BE2C (cell line): ENCODE data around the gene RNF144B.
"Not testable (repeated sequence)": the region's sequence is repeated elsewhere in the genome, so short reads cannot be mapped to it uniquely, and the experiment has no call there.

Experiments used
- DNase-seq: peaks from one replicate; pipeline ENCODE4 v3.0.0-alpha.2; 2020
- H3K27me3 ChIP-seq: fragments of 250-450 bp; sonication (Bioruptor Pico); 2 replicates; pipeline ENCODE4 v1.5.1; 2020; ENCODE audit warnings: mild to moderate bottlenecking
- H3K36me3 ChIP-seq: fragments of 250-450 bp; sonication (Bioruptor Pico); 2 replicates; pipeline ENCODE4 v1.5.1; 2020; ENCODE audit warnings: mild to moderate bottlenecking
- H3K4me1 ChIP-seq: fragments of 250-450 bp; sonication (Bioruptor Pico); 2 replicates; pipeline ENCODE4 v1.5.1; 2020
- H3K4me3 ChIP-seq: 2 replicates; pipeline ENCODE4 v1.5.1; 2011; ENCODE audit warnings: low read depth, low read length
- H3K9me3 ChIP-seq: fragments of 250-450 bp; sonication (Bioruptor Pico); 2 replicates; pipeline ENCODE4 v1.5.1; 2020
- TF ChIP-seq, protein P1 (sequence below): IDR thresholded peaks from 2 replicates; pipeline ENCODE4 v1.5.1; 2012; ENCODE audit warnings: mild to moderate bottlenecking, low read depth, low read length

Gene RNF144B

DNA sequence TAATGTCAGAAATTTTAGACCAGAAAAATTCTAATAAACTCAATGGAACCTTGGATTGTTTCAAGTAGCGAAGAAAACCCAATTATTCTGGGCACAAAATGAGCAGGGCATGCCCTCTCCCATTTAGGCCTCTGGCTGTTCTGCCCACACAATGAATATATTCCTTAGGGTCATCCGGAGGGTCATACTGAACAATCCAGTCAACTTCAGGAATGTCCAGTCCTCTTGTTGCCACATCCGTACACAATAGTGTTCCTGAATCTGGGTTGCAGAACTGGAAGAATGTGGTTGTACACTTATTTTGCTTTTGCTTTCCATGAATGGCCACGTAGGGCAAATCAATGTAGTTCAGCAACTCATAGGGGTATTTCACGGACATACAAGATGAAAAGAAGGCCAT is 23.4 kb upstream of the RNF144B start:
- Histone ChIP-seq H3K27me3 (no peaks in the 10 kb centered on the region), H3K9me3 (no peaks in the 10 kb centered on the region), H3K36me3 (no peaks in the 10 kb centered on the region), H3K4me3 (no peak overlapping the region), H3K4me1 (no peaks in the 10 kb centered on the region)
- DNase-seq: no peak
- TF ChIP-seq, protein P1, sequence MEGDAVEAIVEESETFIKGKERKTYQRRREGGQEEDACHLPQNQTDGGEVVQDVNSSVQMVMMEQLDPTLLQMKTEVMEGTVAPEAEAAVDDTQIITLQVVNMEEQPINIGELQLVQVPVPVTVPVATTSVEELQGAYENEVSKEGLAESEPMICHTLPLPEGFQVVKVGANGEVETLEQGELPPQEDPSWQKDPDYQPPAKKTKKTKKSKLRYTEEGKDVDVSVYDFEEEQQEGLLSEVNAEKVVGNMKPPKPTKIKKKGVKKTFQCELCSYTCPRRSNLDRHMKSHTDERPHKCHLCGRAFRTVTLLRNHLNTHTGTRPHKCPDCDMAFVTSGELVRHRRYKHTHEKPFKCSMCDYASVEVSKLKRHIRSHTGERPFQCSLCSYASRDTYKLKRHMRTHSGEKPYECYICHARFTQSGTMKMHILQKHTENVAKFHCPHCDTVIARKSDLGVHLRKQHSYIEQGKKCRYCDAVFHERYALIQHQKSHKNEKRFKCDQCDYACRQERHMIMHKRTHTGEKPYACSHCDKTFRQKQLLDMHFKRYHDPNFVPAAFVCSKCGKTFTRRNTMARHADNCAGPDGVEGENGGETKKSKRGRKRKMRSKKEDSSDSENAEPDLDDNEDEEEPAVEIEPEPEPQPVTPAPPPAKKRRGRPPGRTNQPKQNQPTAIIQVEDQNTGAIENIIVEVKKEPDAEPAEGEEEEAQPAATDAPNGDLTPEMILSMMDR: no peak

DNA sequence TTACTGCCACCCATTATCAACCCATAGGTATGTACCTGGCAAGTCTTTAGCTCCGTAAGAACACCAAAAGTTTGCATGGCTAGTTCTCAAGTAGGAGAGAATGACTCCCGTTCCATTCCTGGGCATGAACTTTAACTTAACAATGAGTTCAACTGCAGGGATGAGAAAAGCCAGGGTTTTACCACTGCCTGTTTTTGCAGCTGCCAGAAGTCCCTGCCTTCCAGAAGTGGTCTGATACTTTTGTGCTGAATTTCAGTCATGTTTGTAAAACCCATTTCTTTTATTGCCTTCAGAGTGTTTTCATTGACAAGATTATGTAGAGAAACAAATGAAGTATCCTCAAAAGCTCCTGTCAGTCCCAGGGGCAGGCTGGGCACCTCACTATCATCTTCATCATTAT is 22.6 kb upstream of the RNF144B start:
- DNase-seq, H3K4me1 ChIP-seq: not testable (repeated sequence)

DNA sequence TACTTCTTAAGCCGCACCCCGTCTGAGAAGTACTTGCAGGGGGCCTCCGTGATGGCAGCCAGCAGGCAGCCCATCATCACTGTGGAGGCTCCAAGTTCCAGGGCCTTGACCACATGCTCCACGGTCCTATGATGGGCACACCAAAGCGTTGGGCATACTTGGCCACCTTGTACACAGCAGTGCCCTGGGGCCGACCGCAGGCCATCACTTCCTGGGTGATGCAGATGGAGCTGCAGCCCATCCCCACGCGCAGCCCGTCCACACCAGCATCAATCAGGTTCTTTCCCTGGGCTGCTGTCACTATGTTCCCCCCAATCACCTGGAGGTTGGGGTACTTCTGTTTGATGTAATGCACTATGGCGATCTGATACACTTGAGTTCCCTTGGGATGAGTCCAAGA is 19.8 kb upstream of the RNF144B start:
- H3K9me3 ChIP-seq: no peaks in the 10 kb centered on the region
- no peaks in the 10 kb centered on the region for H3K4me1 ChIP-seq
- TF ChIP-seq, protein P1: no peak
- DNase-seq: no peak
- H3K27me3 ChIP-seq: no peaks in the 10 kb centered on the region
- no peak overlapping the region for H3K4me3 ChIP-seq
- no peaks in the 10 kb centered on the region for H3K36me3 ChIP-seq

More for the DNA sequence above, 22.6 kb upstream of the RNF144B start:
- H3K27me3 ChIP-seq, H3K4me3 ChIP-seq, H3K9me3 ChIP-seq, H3K36me3 ChIP-seq: not testable (repeated sequence)

DNA sequence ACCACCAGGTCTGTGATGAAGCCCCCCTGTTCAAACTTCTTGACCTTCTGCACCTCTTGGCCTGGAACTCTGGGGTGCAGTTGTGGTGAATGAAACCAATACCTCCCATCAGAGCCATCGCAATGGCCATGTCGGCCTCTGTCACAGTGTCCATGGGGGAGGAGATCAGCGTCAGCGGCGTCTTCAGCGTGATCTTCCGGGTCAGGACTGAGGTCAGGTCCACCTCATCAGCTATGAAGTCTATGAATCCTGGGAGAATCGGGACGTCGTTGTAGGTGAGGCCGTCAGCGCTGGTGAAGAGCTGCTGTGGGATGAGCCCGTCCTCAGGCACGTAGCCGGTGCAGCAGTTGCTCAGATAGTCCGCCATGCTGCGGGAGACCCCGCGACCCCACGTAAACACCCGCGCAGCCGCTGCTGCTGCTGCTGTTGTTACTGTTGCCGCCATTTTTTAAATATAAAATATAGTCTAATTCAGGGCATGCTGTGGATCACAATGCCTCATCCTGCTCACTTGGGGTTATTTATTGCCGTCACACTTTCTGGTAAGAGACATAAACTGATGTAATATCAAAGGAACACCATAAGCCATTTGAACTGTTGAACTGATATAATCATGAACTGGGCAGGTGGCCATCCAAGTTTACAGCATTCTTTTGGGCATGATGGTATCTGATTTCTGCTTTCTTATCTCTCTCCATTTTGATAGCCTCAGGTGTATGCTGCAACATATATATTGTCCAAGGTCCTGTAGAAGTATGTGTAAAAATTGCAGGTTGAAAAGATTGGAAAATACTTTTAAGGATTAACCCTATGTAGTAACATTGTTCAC is 18.7 kb upstream of the RNF144B start:
- no peak for DNase-seq
- Histone ChIP-seq H3K9me3 (no peaks in the 10 kb centered on the region), H3K36me3 (no peaks in the 10 kb centered on the region), H3K4me1 (no peaks in the 10 kb centered on the region), H3K4me3 (no peak overlapping the region), H3K27me3 (no peaks in the 10 kb centered on the region)
- TF ChIP-seq, protein P1: no peak

DNA sequence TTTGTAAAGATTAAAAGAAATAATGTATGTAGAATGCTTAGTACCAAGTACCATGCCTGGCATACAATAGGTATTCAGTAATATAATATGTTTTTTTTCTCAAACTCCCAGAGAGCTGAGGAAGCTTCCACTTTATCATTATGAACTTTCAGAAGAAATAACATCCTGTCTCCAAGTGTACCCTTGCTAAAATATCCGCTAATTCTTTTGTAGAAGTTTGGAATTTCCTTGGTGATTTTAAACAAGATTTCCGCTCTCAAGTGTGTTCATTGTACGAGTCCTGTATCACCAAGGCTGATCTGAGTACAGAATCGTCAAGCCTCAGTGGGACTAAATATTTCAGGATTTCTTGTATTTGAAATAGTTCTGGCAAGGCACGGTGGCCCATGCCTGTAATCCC is 16.1 kb upstream of the RNF144B start:
- no peaks in the 10 kb centered on the region for H3K27me3 ChIP-seq
- H3K4me3 ChIP-seq: no peak overlapping the region
- no peaks in the 10 kb centered on the region for H3K4me1 ChIP-seq
- H3K36me3 ChIP-seq: no peaks in the 10 kb centered on the region
- DNase-seq: no peak
- TF ChIP-seq, protein P1: no peak
- H3K9me3 ChIP-seq: no peaks in the 10 kb centered on the region

DNA sequence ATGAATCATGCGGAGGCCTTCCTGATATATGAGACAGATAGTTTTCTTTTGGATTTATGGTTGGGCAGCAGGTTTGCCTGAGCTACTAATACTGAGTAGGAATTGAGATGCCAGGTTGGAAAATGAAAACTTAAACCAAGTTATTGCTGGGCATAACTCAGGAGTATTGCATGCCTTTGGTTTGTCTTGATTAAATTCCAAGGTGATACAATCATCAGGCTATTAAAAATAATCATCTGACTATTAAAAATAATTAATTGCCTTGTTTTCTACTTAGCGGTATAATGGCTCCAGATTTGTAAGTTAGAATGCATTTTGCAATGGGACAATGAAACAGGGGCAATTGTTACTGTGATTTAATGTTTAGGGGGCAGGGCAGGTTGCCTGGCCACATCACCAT is 15.5 kb upstream of the RNF144B start:
- no peaks in the 10 kb centered on the region for H3K9me3 ChIP-seq
- no peaks in the 10 kb centered on the region for H3K36me3 ChIP-seq
- no peaks in the 10 kb centered on the region for H3K4me1 ChIP-seq
- H3K27me3 ChIP-seq: no peaks in the 10 kb centered on the region
- no peak overlapping the region for H3K4me3 ChIP-seq
- no peak for DNase-seq
- TF ChIP-seq, protein P1: no peak
